Ovary (tissue), 3 donors: ENCODE data around the gene ZNF32.

ENCODE experiments used
- POLR2A ChIP-seq: fragments of 450-650 bp; IDR thresholded peaks from one replicate; pipeline ENCODE4 v1.6.1; 2017; ENCODE audit warnings: antibody characterized with exemption, mild to moderate bottlenecking, moderate library complexity
- TF ChIP-seq, protein P1 (sequence below), 3 donors: fragments of 450-650 bp in 2 of 3; fragments of 200-600 bp in 1 of 3; IDR thresholded peaks; one replicate each; pipeline versions ENCODE4 v1.5.1 to v1.8.0; 2016 to 2022; ENCODE audit warnings: antibody characterized with exemption in 3 of 3, mild to moderate bottlenecking in 1 of 3
- donor health status: DM: no; HTN: no; CAD: no.

GRCh38 chr10:43655311-43655710 lies 6.6 kb upstream of the ZNF32 start:
- TF ChIP-seq POLR2A = no peak
- TF ChIP-seq, protein P1, sequence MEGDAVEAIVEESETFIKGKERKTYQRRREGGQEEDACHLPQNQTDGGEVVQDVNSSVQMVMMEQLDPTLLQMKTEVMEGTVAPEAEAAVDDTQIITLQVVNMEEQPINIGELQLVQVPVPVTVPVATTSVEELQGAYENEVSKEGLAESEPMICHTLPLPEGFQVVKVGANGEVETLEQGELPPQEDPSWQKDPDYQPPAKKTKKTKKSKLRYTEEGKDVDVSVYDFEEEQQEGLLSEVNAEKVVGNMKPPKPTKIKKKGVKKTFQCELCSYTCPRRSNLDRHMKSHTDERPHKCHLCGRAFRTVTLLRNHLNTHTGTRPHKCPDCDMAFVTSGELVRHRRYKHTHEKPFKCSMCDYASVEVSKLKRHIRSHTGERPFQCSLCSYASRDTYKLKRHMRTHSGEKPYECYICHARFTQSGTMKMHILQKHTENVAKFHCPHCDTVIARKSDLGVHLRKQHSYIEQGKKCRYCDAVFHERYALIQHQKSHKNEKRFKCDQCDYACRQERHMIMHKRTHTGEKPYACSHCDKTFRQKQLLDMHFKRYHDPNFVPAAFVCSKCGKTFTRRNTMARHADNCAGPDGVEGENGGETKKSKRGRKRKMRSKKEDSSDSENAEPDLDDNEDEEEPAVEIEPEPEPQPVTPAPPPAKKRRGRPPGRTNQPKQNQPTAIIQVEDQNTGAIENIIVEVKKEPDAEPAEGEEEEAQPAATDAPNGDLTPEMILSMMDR (IDR thresholded peaks at IDR 0.05) = no peak
